Ishikawa (cell line): ENCODE measurements around the gene PANX1.

Source experiments
- CEBPB ChIP-seq: IDR thresholded peaks from 2 replicates; pipeline ENCODE4 v1.6.1; 2012
- CREB1 ChIP-seq: IDR thresholded peaks from 2 replicates; pipeline ENCODE4 v1.6.1; 2012; ENCODE audit warnings: low read depth
- EGR1 ChIP-seq: IDR thresholded peaks from 2 replicates; pipeline ENCODE4 v1.6.1; 2012
- EP300 ChIP-seq: IDR thresholded peaks from 2 replicates; pipeline ENCODE4 v1.6.1; 2012; ENCODE audit warnings: borderline replicate concordance
- FOXM1 ChIP-seq: IDR thresholded peaks from 2 replicates; pipeline ENCODE4 v1.6.1; 2012; ENCODE audit warnings: low read depth, borderline replicate concordance
- NFIC ChIP-seq: IDR thresholded peaks from 2 replicates; pipeline ENCODE4 v1.6.1; 2012
- RAD21 ChIP-seq: IDR thresholded peaks from 2 replicates; pipeline ENCODE4 v1.6.1; 2012; ENCODE audit warnings: low read depth
- TAF1 ChIP-seq: IDR thresholded peaks from 2 replicates; pipeline ENCODE4 v1.6.1; 2012; ENCODE audit warnings: low read depth, mild to moderate bottlenecking
- TCF12 ChIP-seq: IDR thresholded peaks from 2 replicates; pipeline ENCODE4 v1.6.1; 2012; ENCODE audit warnings: low read depth
- TEAD4 ChIP-seq: IDR thresholded peaks from 2 replicates; pipeline ENCODE4 v1.6.1; 2012
- YY1 ChIP-seq: IDR thresholded peaks from 2 replicates; pipeline ENCODE4 v1.6.1; 2012; ENCODE audit warnings: low read depth
- ZBTB7A ChIP-seq: IDR thresholded peaks from 2 replicates; pipeline ENCODE4 v1.6.1; 2012; ENCODE audit warnings: low read depth
- TF ChIP-seq, protein P1 (sequence below): IDR thresholded peaks from 2 replicates; pipeline ENCODE4 v1.6.1; 2012
- TF ChIP-seq, protein P2 (sequence below): IDR thresholded peaks from 2 replicates; pipeline ENCODE4 v1.6.1; 2012
- TF ChIP-seq, protein P3 (sequence below): IDR thresholded peaks from 2 replicates; pipeline ENCODE4 v1.6.1; 2012; ENCODE audit warnings: low read depth, mild to moderate bottlenecking

The PANX1 gene

DNA sequence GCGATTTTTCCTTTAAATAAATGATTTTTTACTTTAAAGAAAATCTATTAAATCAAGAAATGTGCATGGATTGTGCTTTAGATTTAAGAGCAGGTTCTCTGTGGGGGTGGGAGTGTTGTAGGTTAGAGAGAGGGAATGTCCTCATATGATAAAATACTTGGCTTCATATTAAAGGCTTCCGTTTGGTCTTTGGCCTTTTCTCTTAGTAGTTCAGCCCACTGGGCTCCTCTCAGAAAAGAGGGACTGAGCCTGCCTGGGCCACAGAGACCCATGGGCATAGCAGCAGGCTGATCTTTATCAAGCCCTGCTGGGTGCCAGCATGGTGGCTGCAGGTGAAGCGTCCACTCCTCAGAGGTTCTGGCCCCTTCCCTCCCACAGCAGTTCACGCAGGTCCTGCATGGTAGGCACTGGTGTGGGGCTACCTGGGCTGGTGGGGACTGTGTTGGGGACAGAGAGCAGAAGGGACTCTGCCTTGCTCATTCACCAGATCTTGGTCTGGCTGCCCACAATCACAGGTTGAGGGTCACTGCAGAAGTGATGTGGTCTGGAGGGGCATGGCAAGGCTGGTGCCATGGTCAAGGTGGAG, 4.3 kb downstream of the PANX1 start:
- TF ChIP-seq TEAD4, result no peak
- TF ChIP-seq, protein P1, sequence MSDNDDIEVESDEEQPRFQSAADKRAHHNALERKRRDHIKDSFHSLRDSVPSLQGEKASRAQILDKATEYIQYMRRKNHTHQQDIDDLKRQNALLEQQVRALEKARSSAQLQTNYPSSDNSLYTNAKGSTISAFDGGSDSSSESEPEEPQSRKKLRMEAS, result no peak
- TF ChIP-seq CREB1, result no peak
- no peak for TF ChIP-seq ZBTB7A
- no peak for TF ChIP-seq EP300
- TF ChIP-seq NFIC, result no peak
- TF ChIP-seq, protein P2, sequence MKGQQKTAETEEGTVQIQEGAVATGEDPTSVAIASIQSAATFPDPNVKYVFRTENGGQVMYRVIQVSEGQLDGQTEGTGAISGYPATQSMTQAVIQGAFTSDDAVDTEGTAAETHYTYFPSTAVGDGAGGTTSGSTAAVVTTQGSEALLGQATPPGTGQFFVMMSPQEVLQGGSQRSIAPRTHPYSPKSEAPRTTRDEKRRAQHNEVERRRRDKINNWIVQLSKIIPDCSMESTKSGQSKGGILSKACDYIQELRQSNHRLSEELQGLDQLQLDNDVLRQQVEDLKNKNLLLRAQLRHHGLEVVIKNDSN, result no peak
- no peak for TF ChIP-seq TCF12
- no peak for TF ChIP-seq YY1
- TF ChIP-seq, protein P3, sequence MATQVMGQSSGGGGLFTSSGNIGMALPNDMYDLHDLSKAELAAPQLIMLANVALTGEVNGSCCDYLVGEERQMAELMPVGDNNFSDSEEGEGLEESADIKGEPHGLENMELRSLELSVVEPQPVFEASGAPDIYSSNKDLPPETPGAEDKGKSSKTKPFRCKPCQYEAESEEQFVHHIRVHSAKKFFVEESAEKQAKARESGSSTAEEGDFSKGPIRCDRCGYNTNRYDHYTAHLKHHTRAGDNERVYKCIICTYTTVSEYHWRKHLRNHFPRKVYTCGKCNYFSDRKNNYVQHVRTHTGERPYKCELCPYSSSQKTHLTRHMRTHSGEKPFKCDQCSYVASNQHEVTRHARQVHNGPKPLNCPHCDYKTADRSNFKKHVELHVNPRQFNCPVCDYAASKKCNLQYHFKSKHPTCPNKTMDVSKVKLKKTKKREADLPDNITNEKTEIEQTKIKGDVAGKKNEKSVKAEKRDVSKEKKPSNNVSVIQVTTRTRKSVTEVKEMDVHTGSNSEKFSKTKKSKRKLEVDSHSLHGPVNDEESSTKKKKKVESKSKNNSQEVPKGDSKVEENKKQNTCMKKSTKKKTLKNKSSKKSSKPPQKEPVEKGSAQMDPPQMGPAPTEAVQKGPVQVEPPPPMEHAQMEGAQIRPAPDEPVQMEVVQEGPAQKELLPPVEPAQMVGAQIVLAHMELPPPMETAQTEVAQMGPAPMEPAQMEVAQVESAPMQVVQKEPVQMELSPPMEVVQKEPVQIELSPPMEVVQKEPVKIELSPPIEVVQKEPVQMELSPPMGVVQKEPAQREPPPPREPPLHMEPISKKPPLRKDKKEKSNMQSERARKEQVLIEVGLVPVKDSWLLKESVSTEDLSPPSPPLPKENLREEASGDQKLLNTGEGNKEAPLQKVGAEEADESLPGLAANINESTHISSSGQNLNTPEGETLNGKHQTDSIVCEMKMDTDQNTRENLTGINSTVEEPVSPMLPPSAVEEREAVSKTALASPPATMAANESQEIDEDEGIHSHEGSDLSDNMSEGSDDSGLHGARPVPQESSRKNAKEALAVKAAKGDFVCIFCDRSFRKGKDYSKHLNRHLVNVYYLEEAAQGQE, result no peak
- no peak for TF ChIP-seq RAD21
- TF ChIP-seq FOXM1, result no peak
- TF ChIP-seq TAF1, result no peak
- no peak for TF ChIP-seq CEBPB
- TF ChIP-seq EGR1, result no peak

DNA sequence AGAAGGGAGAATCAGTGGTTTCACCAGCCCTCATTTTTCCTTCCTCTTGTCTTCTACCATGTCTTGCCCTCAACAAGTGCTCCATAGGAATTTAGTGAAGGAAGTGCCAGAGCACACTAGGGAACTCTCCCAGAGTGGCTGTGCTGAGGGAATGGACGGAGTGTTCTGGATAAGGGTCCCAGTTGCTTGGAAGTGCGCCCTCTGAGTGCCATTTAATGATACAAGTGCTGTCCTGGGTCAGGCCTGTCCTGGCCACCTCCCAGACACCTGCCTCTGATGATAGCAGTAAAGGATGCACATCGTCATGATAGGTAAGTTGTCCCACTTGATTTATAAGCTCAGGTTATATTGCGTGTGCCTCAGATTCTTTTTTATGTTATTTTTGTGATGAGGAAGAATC, 5.1 kb downstream of the PANX1 start:
- TF ChIP-seq TEAD4, result no peak
- TF ChIP-seq CREB1, result no peak
- no peak for TF ChIP-seq CEBPB
- TF ChIP-seq, protein P3, result no peak
- no peak for TF ChIP-seq RAD21
- TF ChIP-seq TCF12, result no peak
- TF ChIP-seq FOXM1, result no peak
- no peak for TF ChIP-seq NFIC

DNA sequence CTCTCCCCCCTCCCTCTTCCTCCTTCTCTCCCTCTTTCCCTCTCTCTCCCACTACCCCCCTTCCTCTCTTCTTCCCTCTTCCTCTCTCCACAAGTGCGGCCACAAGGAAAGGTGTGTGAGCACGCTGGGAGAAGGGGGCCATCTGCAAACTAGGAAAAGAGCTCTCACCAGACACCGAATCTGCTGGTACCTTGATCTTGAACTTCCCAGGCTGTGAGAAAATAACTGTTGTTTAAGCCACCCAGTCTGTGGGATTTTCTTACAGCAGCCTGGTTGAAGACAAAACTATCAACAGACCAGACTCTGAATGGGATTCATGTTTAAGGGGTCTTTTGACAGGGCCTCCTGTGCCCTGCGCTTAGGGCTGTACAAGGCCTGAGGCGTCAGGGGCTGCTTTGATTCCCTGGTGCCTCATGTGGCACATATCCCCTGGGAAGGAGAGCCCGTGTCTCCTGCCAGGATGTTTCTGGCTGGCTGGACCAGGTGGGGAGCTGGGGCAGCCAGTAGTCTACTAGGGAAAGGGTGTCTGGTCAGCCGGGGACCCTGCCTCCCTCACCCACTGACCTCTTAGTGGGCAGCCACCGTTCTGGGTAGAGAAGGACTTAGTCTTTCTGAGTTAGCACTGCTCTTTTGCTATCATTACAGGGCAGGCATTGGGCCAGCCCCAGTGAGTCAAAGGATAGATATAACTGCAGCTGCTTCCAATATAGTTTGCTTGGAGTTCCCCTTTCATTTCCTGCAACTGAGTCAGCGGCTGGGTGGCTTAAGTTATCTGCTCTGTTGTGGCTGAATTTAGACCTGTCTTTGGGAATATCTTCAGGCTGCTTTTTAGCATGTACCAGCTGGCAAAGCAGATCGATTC, 6.2 kb downstream of the PANX1 start:
- no peak for TF ChIP-seq CEBPB
- TF ChIP-seq EP300, result no peak
- no peak for TF ChIP-seq TEAD4
- TF ChIP-seq TCF12, result no peak
- no peak for TF ChIP-seq EGR1
- TF ChIP-seq RAD21, result no peak
- TF ChIP-seq, protein P3, result no peak
- no peak for TF ChIP-seq ZBTB7A

DNA sequence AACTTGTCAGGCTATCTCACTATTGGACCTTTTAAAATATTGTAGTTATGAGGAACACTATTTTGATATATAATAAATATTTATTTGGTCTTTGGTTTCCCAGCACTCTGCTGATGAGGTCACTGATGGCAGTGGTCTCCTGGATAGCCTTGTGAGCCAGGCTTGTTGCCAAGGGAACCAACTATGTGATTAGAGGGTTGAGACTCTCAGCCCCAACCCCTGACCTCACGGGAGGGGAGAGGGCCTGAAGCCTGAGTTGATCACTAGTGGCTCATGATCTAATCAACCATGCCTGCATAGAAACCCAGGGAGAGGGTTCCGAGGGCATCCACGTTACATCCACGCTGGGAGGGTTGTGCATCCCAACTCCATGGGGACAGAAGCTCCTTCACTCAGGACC, 10.8 kb downstream of the PANX1 start:
- TF ChIP-seq TAF1, result no peak
- TF ChIP-seq CREB1, result no peak
- no peak for TF ChIP-seq NFIC
- no peak for TF ChIP-seq RAD21
- TF ChIP-seq, protein P3, result no peak
